Panc1 (cell line): ENCODE data around the gene SERPINB7. TPM values are rescaled to one million over a fixed set of nuclear protein-coding genes. Genes with fewer than 3 reads are reported as not detected.

Experiments used
- ATAC-seq: fragments of 200-7000 bp; cut with Tn5 transposase; 2 replicates; pipeline ENCODE4 v1.9.1; 2020; ENCODE audit warnings: mild to moderate bottlenecking, moderate library complexity
- BruUV-seq: library from RNA; stranded (reverse); fragments of 400-500 nt; replicated peaks from 2 replicates; lab custom pipeline; 2021; lab: Mats Ljungman, UMichigan
- CTCF ChIA-PET: fragments of 300-600 bp; sonication (Branson Sonifier 250); formaldehyde crosslinking; loops from one replicate; lab custom pipeline; 2022; ENCODE audit warnings: antibody characterized with exemption; lab: Charles Lee
- POLR2A ChIA-PET: fragments of 300-600 bp; sonication (Branson Sonifier 250); formaldehyde crosslinking; loops from one replicate; lab custom pipeline; 2022; ENCODE audit warnings: antibody characterized with exemption; lab: Charles Lee
- DNase-seq: peaks from one replicate; pipeline ENCODE4 v3.0.0-alpha.2; 2010; ENCODE audit warnings: low read depth, low spot score
- H3K27ac ChIP-seq: 2 replicates; pipeline ENCODE4 v1.5.1; 2011; ENCODE audit warnings: mild to moderate bottlenecking, low read length, inconsistent platforms
- H3K27me3 ChIP-seq: fragments of 200-500 bp; sonication (Bioruptor generic); 2 replicates; pipeline ENCODE4 v1.6.0; 2014; ENCODE audit warnings: low read length, inconsistent platforms; ENCODE audit not compliant: control insufficient read depth, insufficient read depth
- H3K36me3 ChIP-seq: fragments of 200-500 bp; sonication (Bioruptor generic); 2 replicates; pipeline ENCODE4 v1.5.1; 2014; ENCODE audit warnings: inconsistent platforms, mild to moderate bottlenecking, low read length, moderate library complexity; ENCODE audit not compliant: control insufficient read depth, insufficient read depth
- H3K4me1 ChIP-seq: 2 replicates; pipeline ENCODE4 v1.5.1; 2011; ENCODE audit warnings: inconsistent platforms, mild to moderate bottlenecking, low read length, moderate library complexity; ENCODE audit not compliant: control insufficient read depth, insufficient read depth
- H3K4me3 ChIP-seq, 2 experiments: 2 replicates each; pipeline ENCODE4 v1.5.1; 2011 to 2012; ENCODE audit warnings: low read depth in 2 of 2, low read length in 2 of 2, mild to moderate bottlenecking in 2 of 2, inconsistent platforms in 1 of 2, moderate library complexity in 1 of 2
- H3K9me3 ChIP-seq: fragments of 200-500 bp; sonication (Bioruptor generic); 2 replicates; pipeline ENCODE4 v1.5.1; 2014; ENCODE audit warnings: low read depth, mild to moderate bottlenecking, inconsistent platforms, low read length, moderate library complexity; ENCODE audit not compliant: control insufficient read depth, insufficient read depth
- CTCF ChIP-seq: fragments of 450-650 bp; IDR thresholded peaks from 2 replicates; pipeline ENCODE4 v1.5.1; 2017; ENCODE audit warnings: mild to moderate bottlenecking
- POLR2AphosphoS5 ChIP-seq: IDR thresholded peaks from 2 replicates; pipeline ENCODE4 v1.6.1; 2012; ENCODE audit warnings: mild to moderate bottlenecking, low read depth, low read length, moderate library complexity
- REST ChIP-seq, 2 experiments: IDR thresholded peaks; 2 replicates each; pipeline ENCODE4 v1.6.1; 2011 to 2012; ENCODE audit warnings: low read depth in 2 of 2, control low read depth in 1 of 2, low read length in 1 of 2, mild to moderate bottlenecking in 1 of 2, moderate library complexity in 1 of 2; ENCODE audit not compliant: insufficient read depth in 1 of 2
- SIN3A ChIP-seq: IDR thresholded peaks from 2 replicates; pipeline ENCODE4 v1.6.1; 2012; ENCODE audit warnings: low read depth, mild to moderate bottlenecking, low read length, moderate library complexity, borderline replicate concordance; ENCODE audit not compliant: insufficient read depth
- TCF7L2 ChIP-seq: IDR thresholded peaks from 2 replicates; pipeline ENCODE4 v1.6.1; 2011; ENCODE audit warnings: mild to moderate bottlenecking, low read depth, low read length, inconsistent platforms
- in situ Hi-C: cut with HindIII; loops from 2 replicates; pipeline ENCODE4 v1.10.0; 2016; ENCODE audit warnings: low sequenced_read_pairs, low pct_unique_long_range_greater_than_20kb
- intact Hi-C: fragments of 100-400 bp; cut with micrococcal nuclease; formaldehyde crosslinking; loops from one replicate; pipeline ENCODE4 v1.10.0; 2022; ENCODE audit not compliant: unreplicated experiment
- total RNA-seq: library from RNA; stranded (reverse); gene quantifications from one replicate; pipeline ENCODE4 v1.2.1, GENCODE V29; 2021; ENCODE audit not compliant: unreplicated experiment

SERPINB7 gene
- total RNA-seq, 1 experiment from 2014 or later: not detected

- no peak for ATAC-seq
- Histone ChIP-seq H3K4me1 (no peaks in the 10 kb centered on the region), H3K4me3 (no peak overlapping the region), H3K36me3 (no peaks in the 10 kb centered on the region), H3K27me3 (no peaks in the 10 kb centered on the region), H3K27ac (no peak overlapping the region), H3K9me3 (no peaks in the 10 kb centered on the region)
- ChIA-PET CTCF (no interaction called here), POLR2A (no interaction called here)
- DNase-seq: no peak
- in situ Hi-C loops (no loop called here), intact Hi-C loops (no loop called here)
- no peak for TF ChIP-seq POLR2AphosphoS5
- no TSS peak for BruUV-seq
Observed at GRCh38 chr18:63801343-63801742, 26.1 kb downstream of the SERPINB7 start.

- Histone ChIP-seq H3K4me1 (no peaks in the 10 kb centered on the region), H3K4me3 (no peak overlapping the region), H3K9me3 (no peaks in the 10 kb centered on the region), H3K36me3 (no peaks in the 10 kb centered on the region), H3K27me3 (no peaks in the 10 kb centered on the region), H3K27ac (no peak overlapping the region)
- ChIA-PET CTCF (no interaction called here), POLR2A (no interaction called here)
- in situ Hi-C loops: no loop called here
- BruUV-seq: no TSS peak
- DNase-seq (no peak), ATAC-seq (no peak)
- TF ChIP-seq REST (IDR thresholded peaks at IDR 0.05; ENCODE audit: insufficient read depth in 1 of 2, low read depth in 2 of 2, low read length in 1 of 2) (no peak), SIN3A (no peak), POLR2AphosphoS5 (no peak), TCF7L2 (no peak), CTCF (no peak)
- intact Hi-C loops: no loop called here
Observed at GRCh38 chr18:63808125-63808524, 32.9 kb downstream of the SERPINB7 start.

GRCh38 chr18:63817441-63818051 is 42.3 kb downstream of the SERPINB7 start:
- Histone ChIP-seq H3K27me3 (no peaks in the 10 kb centered on the region), H3K4me1 (no peaks in the 10 kb centered on the region), H3K27ac (no peak overlapping the region), H3K36me3 (no peaks in the 10 kb centered on the region), H3K4me3 (no peak overlapping the region), H3K9me3 (no peaks in the 10 kb centered on the region)
- CTCF ChIA-PET: no interaction called here
- intact Hi-C loops: no loop called here
- in situ Hi-C loops: no loop called here
- ATAC-seq (no peak), DNase-seq (no peak)
- TF ChIP-seq REST (IDR thresholded peaks at IDR 0.05; ENCODE audit: insufficient read depth in 1 of 2, low read depth in 2 of 2, low read length in 1 of 2): no peak
- TF ChIP-seq CTCF: no peak
- TF ChIP-seq TCF7L2: no peak
- no peak for TF ChIP-seq SIN3A
- TF ChIP-seq POLR2AphosphoS5: no peak
- POLR2A ChIA-PET: no interaction called here
- no TSS peak for BruUV-seq
